Regular cardiac myocyte (primary cell): ENCODE results near the gene MEIOB. TPM values are rescaled to one million over a fixed set of nuclear protein-coding genes. Genes with fewer than 3 reads are reported as not detected.

ENCODE experiments used
- total RNA-seq: library from RNA; depleted of rRNA; stranded (reverse); fragments of >200 nt; gene quantifications from 2 replicates; pipeline ENCODE4 v1.2.3, GENCODE V29; 2014

Gene MEIOB
- 0.28 TPM in 1 of 2 replicates, not detected in the other for total RNA-seq

GRCh38 chr16:1871974-1872635 is at the start of gene MEIOB:
Gene MEIOB, minus strand, starts transcription at chr16:1872164. Its CDS starts 3,989 bp downstream, at chr16:1868175.

GRCh38 chr16:1918351-1919326 is 46.7 kb upstream of the MEIOB start, which contains the start of gene HS3ST6:
Gene HS3ST6, minus strand, starts transcription at chr16:1918415. Its CDS starts 92 bp downstream, at chr16:1918323.

GRCh38 chr16:1826691-1827573 is 45.0 kb downstream of the MEIOB start, which contains the start of the genes FAHD1 and HAGH:
Gene FAHD1, plus strand, starts transcription at chr16:1827206. Its CDS starts 33 bp downstream, at chr16:1827239.
Gene HAGH, minus strand, starts transcription at chr16:1826825. Its CDS starts 38 bp downstream, at chr16:1826787.

GRCh38 chr16:1793578-1794220 is 78.3 kb downstream of the MEIOB start, which contains the start of gene IGFALS:
Gene IGFALS, minus strand, starts transcription at chr16:1793705. Its CDS starts 53 bp downstream, at chr16:1793652.

Other genes starting within 250 kb of the MEIOB start
- 52.3 and 55.0 TPM in 2 replicates for gene JPT2, start 193.9 kb downstream of the MEIOB start, total RNA-seq
- gene MAPK8IP3, start 166.0 kb downstream of the MEIOB start, total RNA-seq, result 25.7 and 46.2 TPM in 2 replicates
- gene NME3, start 100.6 kb downstream of the MEIOB start, total RNA-seq, result 71.9 and 85.4 TPM in 2 replicates
- gene EME2, start 99.4 kb downstream of the MEIOB start, total RNA-seq, result 7.7 and 9.6 TPM in 2 replicates
- gene MRPS34, start 99.0 kb downstream of the MEIOB start, total RNA-seq, result 45.1 and 90.1 TPM in 2 replicates
- gene SPSB3, start 89.6 kb downstream of the MEIOB start, total RNA-seq, result 21.5 and 37.5 TPM in 2 replicates
- 52.7 and 84.4 TPM in 2 replicates for gene NUBP2, start 89.2 kb downstream of the MEIOB start, total RNA-seq
- gene IGFALS, start 78.5 kb downstream of the MEIOB start, total RNA-seq, result not detected in 2 replicates
- 70.5 and 79.0 TPM in 2 replicates for gene HAGH, start 45.3 kb downstream of the MEIOB start, total RNA-seq
- 62.6 and 71.5 TPM in 2 replicates for gene FAHD1, start 45.0 kb downstream of the MEIOB start, total RNA-seq
- not detected in 2 replicates for gene HS3ST6, start 46.3 kb upstream of the MEIOB start, total RNA-seq
- gene MSRB1, start 71.0 kb upstream of the MEIOB start, total RNA-seq, result 3.1 and 11.5 TPM in 2 replicates
- gene RPL3L, start 82.5 kb upstream of the MEIOB start, total RNA-seq, result under 0.01 TPM in 1 of 2 replicates, not detected in the other
- gene NDUFB10, start 87.4 kb upstream of the MEIOB start, total RNA-seq, result 84.0 and 160 TPM in 2 replicates
- gene RPS2, start 92.7 kb upstream of the MEIOB start, total RNA-seq, result 1,090 and 2,696 TPM in 2 replicates
- not detected in 2 replicates for gene RNF151, start 94.7 kb upstream of the MEIOB start, total RNA-seq
- gene TBL3, start 99.9 kb upstream of the MEIOB start, total RNA-seq, result 27.1 and 56.0 TPM in 2 replicates
- gene NOXO1, start 109.3 kb upstream of the MEIOB start, total RNA-seq, result under 0.01 TPM in 1 of 2 replicates, not detected in the other
- 9.0 and 10.2 TPM in 2 replicates for gene GFER, start 112.0 kb upstream of the MEIOB start, total RNA-seq
- 2.3 and 2.8 TPM in 2 replicates for gene SYNGR3, start 117.8 kb upstream of the MEIOB start, total RNA-seq
- gene ZNF598, start 137.7 kb upstream of the MEIOB start, total RNA-seq, result 8.5 and 21.1 TPM in 2 replicates
- gene NPW, start 147.6 kb upstream of the MEIOB start, total RNA-seq, result 0.28 and 0.58 TPM in 2 replicates
- 20.6 and 41.8 TPM in 2 replicates for gene NHERF2, start 154.7 kb upstream of the MEIOB start, total RNA-seq
- 20.6 and 28.9 TPM in 2 replicates for gene NTHL1, start 175.7 kb upstream of the MEIOB start, total RNA-seq
- gene TSC2, start 175.8 kb upstream of the MEIOB start, total RNA-seq, result 35.9 and 45.7 TPM in 2 replicates